ENCODE measurements around the gene NRBF2.

The NRBF2 gene

GRCh38 chr10:63103971-63104409 lies 29.1 kb upstream of the NRBF2 start:
- Histone ChIP-seq H4K20me1 (no peaks in the 10 kb centered on the region), H3K9ac (no peak overlapping the region), H3K36me3 (no peaks in the 10 kb centered on the region), H3K27me3 (no peaks in the 10 kb centered on the region), H3K4me2 (no peak overlapping the region), H3K9me3 (no peaks in the 10 kb centered on the region), H3K27ac (no peak overlapping the region), H3K4me3 (no peak overlapping the region), H3K4me1 (no peaks in the 10 kb centered on the region)
- TF ChIP-seq Cebpa-rat (IDR thresholded peaks at IDR 0.05): no peak

- H3K4me3 ChIP-seq: no peak overlapping the region
- H3K27me3 ChIP-seq: no peaks in the 10 kb centered on the region
- no peaks in the 10 kb centered on the region for H4K20me1 ChIP-seq
Measured at GRCh38 chr10:63105225-63106110, 27.7 kb upstream of the NRBF2 start.

GRCh38 chr10:63106111-63106755 lies 26.9 kb upstream of the NRBF2 start:
- no peak for TF ChIP-seq Cebpa-rat (IDR thresholded peaks at IDR 0.05)
- H3K4me2 ChIP-seq: no peak overlapping the region
- H3K4me1 ChIP-seq: no peaks in the 10 kb centered on the region
- no peaks in the 10 kb centered on the region for H3K9me3 ChIP-seq
- no peaks in the 10 kb centered on the region for H3K27me3 ChIP-seq
- H3K27ac ChIP-seq: no peak overlapping the region
- no peaks in the 10 kb centered on the region for H3K36me3 ChIP-seq
- H4K20me1 ChIP-seq: no peaks in the 10 kb centered on the region
- no peak overlapping the region for H3K4me3 ChIP-seq
- H3K9ac ChIP-seq: no peak overlapping the region

More at GRCh38 chr10:63105225-63106110, 27.7 kb upstream of the NRBF2 start:
- H3K36me3 ChIP-seq: no peaks in the 10 kb centered on the region
- TF ChIP-seq Cebpa-rat (IDR thresholded peaks at IDR 0.05): no peak
- no peak overlapping the region for H3K4me2 ChIP-seq
- no peaks in the 10 kb centered on the region for H3K9me3 ChIP-seq
- no peak overlapping the region for H3K9ac ChIP-seq
- no peaks in the 10 kb centered on the region for H3K4me1 ChIP-seq
- H3K27ac ChIP-seq: no peak overlapping the region

GRCh38 chr10:63107943-63108437 lies 25.1 kb upstream of the NRBF2 start:
- Histone ChIP-seq H3K9me3 (no peaks in the 10 kb centered on the region), H3K27ac (no peak overlapping the region)
- TF ChIP-seq Cebpa-rat (IDR thresholded peaks at IDR 0.05): no peak

GRCh38 chr10:63110940-63111339 lies 22.2 kb upstream of the NRBF2 start:
- Histone ChIP-seq H3K9ac (no peak overlapping the region), H3K4me1 (no peaks in the 10 kb centered on the region), H3K27me3 (no peaks in the 10 kb centered on the region), H3K36me3 (no peaks in the 10 kb centered on the region), H3K4me3 (no peak overlapping the region), H3K9me3 (no peaks in the 10 kb centered on the region), H3K4me2 (no peak overlapping the region), H3K27ac (no peak overlapping the region), H4K20me1 (no peaks in the 10 kb centered on the region)
- no peak for TF ChIP-seq Cebpa-rat (IDR thresholded peaks at IDR 0.05)

More at GRCh38 chr10:63107943-63108437, 25.1 kb upstream of the NRBF2 start:
- no peaks in the 10 kb centered on the region for H3K36me3 ChIP-seq
- no peak overlapping the region for H3K4me2 ChIP-seq
- H3K27me3 ChIP-seq: no peaks in the 10 kb centered on the region
- no peak overlapping the region for H3K9ac ChIP-seq
- H3K4me3 ChIP-seq: no peak overlapping the region
- H3K4me1 ChIP-seq: no peaks in the 10 kb centered on the region
- no peaks in the 10 kb centered on the region for H4K20me1 ChIP-seq

GRCh38 chr10:63114031-63114814 lies 18.9 kb upstream of the NRBF2 start:
- Histone ChIP-seq H3K9ac (no peak overlapping the region), H3K4me2 (no peak overlapping the region), H3K27me3 (no peaks in the 10 kb centered on the region), H4K20me1 (no peaks in the 10 kb centered on the region), H3K4me3 (no peak overlapping the region), H3K36me3 (no peaks in the 10 kb centered on the region), H3K4me1 (no peaks in the 10 kb centered on the region), H3K9me3 (no peaks in the 10 kb centered on the region), H3K27ac (no peak overlapping the region)
- TF ChIP-seq Cebpa-rat (IDR thresholded peaks at IDR 0.05): no peak

- no peak for TF ChIP-seq Cebpa-rat (IDR thresholded peaks at IDR 0.05)
- Histone ChIP-seq H3K4me2 (no peak overlapping the region), H3K36me3 (no peaks in the 10 kb centered on the region), H3K9me3 (no peaks in the 10 kb centered on the region), H4K20me1 (no peaks in the 10 kb centered on the region), H3K27ac (no peak overlapping the region), H3K4me1 (no peaks in the 10 kb centered on the region), H3K9ac (no peak overlapping the region), H3K4me3 (no peak overlapping the region), H3K27me3 (no peaks in the 10 kb centered on the region)
Measured at GRCh38 chr10:63115732-63116383, 17.3 kb upstream of the NRBF2 start.

- H3K9me3 ChIP-seq: no peaks in the 10 kb centered on the region
- H3K4me1 ChIP-seq: no peaks in the 10 kb centered on the region
- H3K9ac ChIP-seq: no peak overlapping the region
- no peak overlapping the region for H3K4me2 ChIP-seq
- H3K27me3 ChIP-seq: no peaks in the 10 kb centered on the region
- H3K27ac ChIP-seq: no peak overlapping the region
- no peaks in the 10 kb centered on the region for H4K20me1 ChIP-seq
- no peaks in the 10 kb centered on the region for H3K36me3 ChIP-seq
- no peak overlapping the region for H3K4me3 ChIP-seq
- TF ChIP-seq Cebpa-rat (IDR thresholded peaks at IDR 0.05): no peak
Measured at GRCh38 chr10:63116452-63117072, 16.6 kb upstream of the NRBF2 start.

- Histone ChIP-seq H4K20me1 (no peaks in the 10 kb centered on the region), H3K9ac (no peak overlapping the region), H3K27ac (no peak overlapping the region), H3K36me3 (no peaks in the 10 kb centered on the region), H3K9me3 (no peaks in the 10 kb centered on the region), H3K4me2 (no peak overlapping the region), H3K4me3 (no peak overlapping the region), H3K27me3 (no peaks in the 10 kb centered on the region), H3K4me1 (no peaks in the 10 kb centered on the region)
- TF ChIP-seq Cebpa-rat (IDR thresholded peaks at IDR 0.05): no peak
Measured at GRCh38 chr10:63119041-63119440, 14.1 kb upstream of the NRBF2 start.

All from BLaER1 (cell line).